Keratinocyte (primary cell): ENCODE measurements around the gene ENTPD6. TPM values are rescaled to one million over a fixed set of nuclear protein-coding genes. Genes with fewer than 3 reads are reported as not detected.
A peak's percentile ranks its signal among the peaks of the same experiment; 100 is the strongest.

Experiments used
- DNase-seq: peaks from one replicate; pipeline ENCODE4 v3.0.0-alpha.2; 2011; ENCODE audit warnings: low read depth, missing footprints, low spot score
- FAIRE-seq: peaks from 2 replicates; lab custom pipeline; 2011; peaks lifted over from hg19 to GRCh38; lab: Jason Lieb, UNC
- H2AFZ ChIP-seq: 2 replicates; pipeline ENCODE4 v1.6.0; 2012; ENCODE audit warnings: low read length, control low read depth, inconsistent platforms; ENCODE audit not compliant: control insufficient read depth
- H3K27ac ChIP-seq: 2 replicates; pipeline ENCODE4 v1.5.1; 2011; ENCODE audit warnings: low read length; ENCODE audit not compliant: control insufficient read depth, insufficient read depth
- H3K27me3 ChIP-seq: 3 replicates; pipeline ENCODE4 v1.6.0; 2011; ENCODE audit warnings: low read length; ENCODE audit not compliant: control insufficient read depth, insufficient read depth; ENCODE audit errors: extremely low read depth
- H3K36me3 ChIP-seq, 2 experiments: 2 replicates in 1 of 2; 3 replicates in 1 of 2; pipeline ENCODE4 v1.5.1; 2011; ENCODE audit warnings: low read length in 2 of 2, mild to moderate bottlenecking in 1 of 2; ENCODE audit not compliant: control insufficient read depth in 2 of 2, insufficient read depth in 2 of 2; ENCODE audit errors: extremely low read depth in 1 of 2
- H3K4me1 ChIP-seq: 3 replicates; pipeline ENCODE4 v1.5.1; 2011; ENCODE audit warnings: low read length; ENCODE audit not compliant: control insufficient read depth, insufficient read depth; ENCODE audit errors: extremely low read depth
- H3K4me2 ChIP-seq: 3 replicates; pipeline ENCODE4 v1.6.0; 2011; ENCODE audit warnings: low read depth, low read length; ENCODE audit not compliant: control insufficient read depth, insufficient read depth; ENCODE audit errors: extremely low read depth
- H3K4me3 ChIP-seq, 3 experiments: fragments of 200-600 bp in 1 of 3; sonication (generic) in 1 of 3; 2 replicates in 2 of 3; 3 replicates in 1 of 3; pipeline ENCODE4 v1.5.1; 2011 to 2016; ENCODE audit warnings: low read length in 3 of 3, mild to moderate bottlenecking in 3 of 3, control low read depth in 2 of 3, inconsistent platforms in 1 of 3, low read depth in 1 of 3, mixed read lengths in 1 of 3, mixed run types in 1 of 3, moderate library complexity in 1 of 3; ENCODE audit not compliant: control insufficient read depth in 2 of 3, insufficient read depth in 2 of 3; ENCODE audit errors: extremely low read depth in 1 of 3
- H3K79me2 ChIP-seq: 2 replicates; pipeline ENCODE4 v1.6.0; 2012; ENCODE audit warnings: low read length; ENCODE audit not compliant: control insufficient read depth, insufficient read depth
- H3K9ac ChIP-seq: 3 replicates; pipeline ENCODE4 v1.6.0; 2011; ENCODE audit warnings: low read length; ENCODE audit not compliant: control insufficient read depth, insufficient read depth; ENCODE audit errors: extremely low read depth
- H3K9me1 ChIP-seq: 3 replicates; pipeline ENCODE4 v1.6.0; 2011; ENCODE audit warnings: low read length; ENCODE audit not compliant: control insufficient read depth, insufficient read depth; ENCODE audit errors: extremely low read depth
- H3K9me3 ChIP-seq: 2 replicates; pipeline ENCODE4 v1.5.1; 2012; ENCODE audit warnings: low read depth, low read length; ENCODE audit not compliant: control insufficient read depth
- H4K20me1 ChIP-seq: 3 replicates; pipeline ENCODE4 v1.6.0; 2011; ENCODE audit warnings: low read length; ENCODE audit not compliant: control insufficient read depth, insufficient read depth; ENCODE audit errors: extremely low read depth
- CTCF ChIP-seq, 3 experiments: IDR thresholded peaks in 1 of 3; conservative IDR thresholded peaks in 1 of 3; optimal IDR thresholded peaks in 1 of 3; 2 replicates in 2 of 3; 3 replicates in 1 of 3; pipeline versions ENCODE3 to v1.5.1; 2011; ENCODE audit warnings: low read length in 3 of 3, mild to moderate bottlenecking in 3 of 3, moderate library complexity in 2 of 3, control low read depth in 1 of 3, inconsistent platforms in 1 of 3; ENCODE audit not compliant: insufficient read depth in 2 of 3; ENCODE audit errors: extremely low read depth in 1 of 3
- EZH2 ChIP-seq: IDR thresholded peaks from one replicate; pipeline ENCODE4 v1.6.1; 2012; ENCODE audit warnings: inconsistent platforms, mild to moderate bottlenecking, low read length, moderate library complexity
- dilution Hi-C: fragments of 300-500 bp; cut with MboI; formaldehyde crosslinking; loops from one replicate; pipeline ENCODE4 v1.7.0; 2020; ENCODE audit warnings: low sequenced_read_pairs; ENCODE audit not compliant: extremely low pct_ligation_motif_present
- polyA plus RNA-seq, 5 experiments: library from polyadenylated mRNA; depleted of rRNA in 3 of 5; stranded (reverse) in 3 of 5; stranded (forward) in 1 of 5; unstranded in 1 of 5; fragments of >200 nt; gene quantifications; 1 replicate in 1 of 5; 2 replicates in 3 of 5; 3 replicates in 1 of 5; pipeline versions ENCODE4 v1.2.1 to v1.2.3, GENCODE V29; 2011 to 2012; ENCODE audit warnings: missing spikeins in 2 of 5, low read depth in 1 of 5, low replicate concordance in 1 of 5

The ENTPD6 gene
- polyA plus RNA-seq, 1 donor (not counting 4 experiments of a cell fraction or from before 2014, with no cell fraction given) = 57.8 TPM

- Histone ChIP-seq H4K20me1 (peaks cover 61% of the 10 kb centered on the region), H3K79me2 (peaks cover 95% of the 10 kb centered on the region), H3K27me3 (no peaks in the 10 kb centered on the region), H3K27ac (no peak overlapping the region), H3K36me3 (peaks cover 34 to 42% of the 10 kb centered on the region in 2 experiments), H3K9ac (no peak overlapping the region), H3K4me1 (peaks cover 34% of the 10 kb centered on the region), H3K4me3 (peak overlapping the region in 1 of 3 experiments; percentile 94), H3K9me3 (no peaks in the 10 kb centered on the region), H2AFZ (no peak overlapping the region), H3K9me1 (peaks cover 12% of the 10 kb centered on the region), H3K4me2 (no peak overlapping the region)
- FAIRE-seq (no peak), DNase-seq (no peak)
- no peak for TF ChIP-seq EZH2
- TF ChIP-seq CTCF (optimal IDR thresholded peaks at IDR 0.05 in 1 of 3, IDR thresholded peaks at IDR 0.05 in 1 of 3, conservative IDR thresholded peaks at IDR 0.05 in 1 of 3; ENCODE audit: extremely low read depth in 1 of 3, insufficient read depth in 2 of 3, low read length in 3 of 3) = no peak
- dilution Hi-C loops = no loop called here
Observed at GRCh38 chr20:25252686-25253421, 57.3 kb downstream of the ENTPD6 start.

GRCh38 chr20:25253606-25254275 lies 58.2 kb downstream of the ENTPD6 start:
- H3K79me2 ChIP-seq = peaks cover 96% of the 10 kb centered on the region
- H3K27ac ChIP-seq = no peak overlapping the region
- no peaks in the 10 kb centered on the region for H3K9me3 ChIP-seq
- TF ChIP-seq EZH2 (no peak), CTCF (optimal IDR thresholded peaks at IDR 0.05 in 1 of 3, IDR thresholded peaks at IDR 0.05 in 1 of 3, conservative IDR thresholded peaks at IDR 0.05 in 1 of 3; ENCODE audit: extremely low read depth in 1 of 3, insufficient read depth in 2 of 3, low read length in 3 of 3) (no peak)
- H3K36me3 ChIP-seq = peaks cover 36 to 47% of the 10 kb centered on the region in 2 experiments
- H3K4me3 ChIP-seq = no peak overlapping the region
- peaks cover 65% of the 10 kb centered on the region for H4K20me1 ChIP-seq
- H3K9me1 ChIP-seq = peaks cover 12% of the 10 kb centered on the region
- no peak overlapping the region for H2AFZ ChIP-seq
- DNase-seq = no peak
- peaks cover 34% of the 10 kb centered on the region for H3K4me1 ChIP-seq
- dilution Hi-C loops = no loop called here
- no peak overlapping the region for H3K4me2 ChIP-seq
- H3K9ac ChIP-seq = no peak overlapping the region
- FAIRE-seq = no peak
- H3K27me3 ChIP-seq = no peaks in the 10 kb centered on the region
